Measurements from ENCODE around the gene REEP3.
A peak's percentile ranks its signal among the peaks of the same experiment; 100 is the strongest.

DNA sequence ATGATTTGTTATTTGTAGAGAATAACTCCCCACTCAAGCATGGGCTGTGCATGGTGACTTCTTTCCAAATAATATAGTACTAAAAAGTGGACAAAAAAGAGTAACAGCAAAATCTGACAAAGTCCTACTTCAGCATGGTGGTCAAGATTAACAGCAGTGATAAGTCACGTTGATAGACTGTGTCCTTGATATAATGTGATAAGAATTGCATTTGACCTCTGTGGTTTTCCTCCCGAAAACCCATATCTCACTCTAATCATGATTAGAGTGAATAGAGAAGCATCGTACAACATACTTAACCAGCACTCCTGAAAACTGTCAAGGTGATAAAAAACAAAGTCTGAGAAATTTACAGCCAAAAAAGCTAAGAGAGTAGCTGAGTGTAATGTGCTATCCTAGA lies 42.4 kb downstream of the REEP3 start:
- TF ChIP-seq ISL1 (CRISPR knock-in tag; IDR thresholded peaks at IDR 0.05) (peak; percentile 55; the same call in 1 of the 2 replicates), ZNF70 (CRISPR knock-in tag; IDR thresholded peaks at IDR 0.05) (no peak), RARB (CRISPR knock-in tag; IDR thresholded peaks at IDR 0.05) (no peak), PPARA (CRISPR knock-in tag; IDR thresholded peaks at IDR 0.05; ENCODE audit: borderline replicate concordance) (no peak), SNAI2 (CRISPR knock-in tag; IDR thresholded peaks at IDR 0.05) (no peak), ESRRG (CRISPR knock-in tag; IDR thresholded peaks at IDR 0.05) (no peak), CSDC2 (CRISPR knock-in tag; IDR thresholded peaks at IDR 0.05) (no peak), ZFP3 (CRISPR knock-in tag; IDR thresholded peaks at IDR 0.05) (no peak), BACH2 (CRISPR knock-in tag; IDR thresholded peaks at IDR 0.05; ENCODE audit: borderline replicate concordance) (no peak)
- TF ChIP-seq, protein P1, sequence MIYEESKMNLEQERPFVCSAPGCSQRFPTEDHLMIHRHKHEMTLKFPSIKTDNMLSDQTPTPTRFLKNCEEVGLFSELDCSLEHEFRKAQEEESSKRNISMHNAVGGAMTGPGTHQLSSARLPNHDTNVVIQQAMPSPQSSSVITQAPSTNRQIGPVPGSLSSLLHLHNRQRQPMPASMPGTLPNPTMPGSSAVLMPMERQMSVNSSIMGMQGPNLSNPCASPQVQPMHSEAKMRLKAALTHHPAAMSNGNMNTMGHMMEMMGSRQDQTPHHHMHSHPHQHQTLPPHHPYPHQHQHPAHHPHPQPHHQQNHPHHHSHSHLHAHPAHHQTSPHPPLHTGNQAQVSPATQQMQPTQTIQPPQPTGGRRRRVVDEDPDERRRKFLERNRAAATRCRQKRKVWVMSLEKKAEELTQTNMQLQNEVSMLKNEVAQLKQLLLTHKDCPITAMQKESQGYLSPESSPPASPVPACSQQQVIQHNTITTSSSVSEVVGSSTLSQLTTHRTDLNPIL (CRISPR knock-in tag; IDR thresholded peaks at IDR 0.05; ENCODE audit: low read depth) = no peak
- TF ChIP-seq, protein P2, sequence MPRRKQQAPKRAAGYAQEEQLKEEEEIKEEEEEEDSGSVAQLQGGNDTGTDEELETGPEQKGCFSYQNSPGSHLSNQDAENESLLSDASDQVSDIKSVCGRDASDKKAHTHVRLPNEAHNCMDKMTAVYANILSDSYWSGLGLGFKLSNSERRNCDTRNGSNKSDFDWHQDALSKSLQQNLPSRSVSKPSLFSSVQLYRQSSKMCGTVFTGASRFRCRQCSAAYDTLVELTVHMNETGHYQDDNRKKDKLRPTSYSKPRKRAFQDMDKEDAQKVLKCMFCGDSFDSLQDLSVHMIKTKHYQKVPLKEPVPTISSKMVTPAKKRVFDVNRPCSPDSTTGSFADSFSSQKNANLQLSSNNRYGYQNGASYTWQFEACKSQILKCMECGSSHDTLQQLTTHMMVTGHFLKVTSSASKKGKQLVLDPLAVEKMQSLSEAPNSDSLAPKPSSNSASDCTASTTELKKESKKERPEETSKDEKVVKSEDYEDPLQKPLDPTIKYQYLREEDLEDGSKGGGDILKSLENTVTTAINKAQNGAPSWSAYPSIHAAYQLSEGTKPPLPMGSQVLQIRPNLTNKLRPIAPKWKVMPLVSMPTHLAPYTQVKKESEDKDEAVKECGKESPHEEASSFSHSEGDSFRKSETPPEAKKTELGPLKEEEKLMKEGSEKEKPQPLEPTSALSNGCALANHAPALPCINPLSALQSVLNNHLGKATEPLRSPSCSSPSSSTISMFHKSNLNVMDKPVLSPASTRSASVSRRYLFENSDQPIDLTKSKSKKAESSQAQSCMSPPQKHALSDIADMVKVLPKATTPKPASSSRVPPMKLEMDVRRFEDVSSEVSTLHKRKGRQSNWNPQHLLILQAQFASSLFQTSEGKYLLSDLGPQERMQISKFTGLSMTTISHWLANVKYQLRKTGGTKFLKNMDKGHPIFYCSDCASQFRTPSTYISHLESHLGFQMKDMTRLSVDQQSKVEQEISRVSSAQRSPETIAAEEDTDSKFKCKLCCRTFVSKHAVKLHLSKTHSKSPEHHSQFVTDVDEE (CRISPR knock-in tag; IDR thresholded peaks at IDR 0.05) = 0 out of 2 replicates have a peak, but pooled peaks have one; percentile 45

Measured in SK-N-SH treated with all-trans-retinoic acid at 6 μM for 48 hours (cell line).